Lower leg skin (tissue), 3 donors: ENCODE measurements around the gene SUPT5H.

Source experiments
- CTCF ChIP-seq, 3 donors: fragments of 450-650 bp; IDR thresholded peaks; one replicate each; pipeline ENCODE4 v1.5.1; 2016; ENCODE audit warnings: antibody characterized with exemption in 3 of 3, mild to moderate bottlenecking in 3 of 3, moderate library complexity in 2 of 3
- POLR2A ChIP-seq, 2 donors: fragments of 450-650 bp; IDR thresholded peaks; one replicate each; pipeline ENCODE4 v1.6.1; 2016 to 2017; ENCODE audit warnings: antibody characterized with exemption in 2 of 2, mild to moderate bottlenecking in 1 of 2, moderate library complexity in 1 of 2

DNA sequence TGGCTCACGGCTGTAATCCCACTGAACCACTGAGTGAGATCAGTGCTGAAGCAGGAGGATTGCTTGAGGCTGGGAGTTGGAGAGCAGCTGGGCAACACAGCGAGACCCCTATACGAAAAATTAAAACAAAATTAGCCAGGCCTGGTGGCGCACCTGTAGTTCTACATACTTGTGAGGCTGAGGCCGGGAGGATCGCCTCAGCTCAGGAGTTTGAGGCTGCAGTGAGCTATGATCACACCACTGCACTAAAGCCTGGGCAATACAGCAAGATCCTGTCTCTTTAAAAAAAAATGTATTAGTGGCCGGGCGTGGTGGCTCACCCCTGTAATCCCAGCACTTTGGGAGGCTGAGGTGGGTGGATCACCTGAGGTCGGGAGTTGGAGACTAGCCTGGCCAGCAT is 63.2 kb downstream of the SUPT5H start:
- TF ChIP-seq POLR2A (IDR thresholded peaks at IDR 0.05), result no peak
- TF ChIP-seq CTCF (IDR thresholded peaks at IDR 0.05), result no peak
